ENCODE measurements around the gene CYP46A1. TPM values are rescaled to one million over a fixed set of nuclear protein-coding genes. Genes with fewer than 3 reads are reported as not detected.

The CYP46A1 gene
- total and polyA plus RNA-seq, 4 donors, result 0.14 to 0.92 (median 0.48) TPM

DNA sequence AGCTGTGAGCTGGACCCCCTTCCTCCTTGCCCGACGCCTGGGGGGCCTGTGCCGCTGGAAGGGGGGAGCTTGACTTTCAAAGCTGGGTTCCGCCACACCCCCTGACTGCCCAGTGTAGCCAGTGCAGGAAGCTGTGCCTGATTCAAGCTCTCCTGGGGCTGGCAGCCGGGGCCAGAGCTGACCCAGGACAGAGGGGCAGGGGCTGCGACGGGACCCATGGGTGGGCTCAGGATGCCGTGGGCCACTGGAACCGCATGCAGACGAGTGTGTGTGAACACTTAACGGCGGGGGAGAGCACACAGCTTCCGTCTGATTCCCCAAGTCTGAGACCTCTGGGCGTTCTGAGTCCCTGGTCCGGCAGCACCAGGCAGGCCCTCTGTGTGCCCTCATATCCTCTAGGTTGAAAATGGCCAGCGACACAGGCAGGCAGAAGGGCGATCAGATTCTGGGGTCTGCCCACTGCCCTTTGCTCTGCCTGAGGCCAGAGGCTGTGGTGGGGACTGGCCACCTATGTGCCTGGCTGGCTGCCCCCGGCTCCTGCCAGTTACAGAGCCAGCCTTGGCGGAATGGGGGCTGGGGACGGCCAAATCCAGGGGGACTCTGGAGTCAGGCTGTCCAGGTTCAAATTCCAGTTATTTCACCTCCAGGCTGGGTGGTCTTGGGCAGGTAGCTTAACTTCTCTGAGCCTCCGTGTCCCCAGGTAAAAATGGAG lies 54.0 kb downstream of the CYP46A1 start (continued):
- TF ChIP-seq, protein P1, sequence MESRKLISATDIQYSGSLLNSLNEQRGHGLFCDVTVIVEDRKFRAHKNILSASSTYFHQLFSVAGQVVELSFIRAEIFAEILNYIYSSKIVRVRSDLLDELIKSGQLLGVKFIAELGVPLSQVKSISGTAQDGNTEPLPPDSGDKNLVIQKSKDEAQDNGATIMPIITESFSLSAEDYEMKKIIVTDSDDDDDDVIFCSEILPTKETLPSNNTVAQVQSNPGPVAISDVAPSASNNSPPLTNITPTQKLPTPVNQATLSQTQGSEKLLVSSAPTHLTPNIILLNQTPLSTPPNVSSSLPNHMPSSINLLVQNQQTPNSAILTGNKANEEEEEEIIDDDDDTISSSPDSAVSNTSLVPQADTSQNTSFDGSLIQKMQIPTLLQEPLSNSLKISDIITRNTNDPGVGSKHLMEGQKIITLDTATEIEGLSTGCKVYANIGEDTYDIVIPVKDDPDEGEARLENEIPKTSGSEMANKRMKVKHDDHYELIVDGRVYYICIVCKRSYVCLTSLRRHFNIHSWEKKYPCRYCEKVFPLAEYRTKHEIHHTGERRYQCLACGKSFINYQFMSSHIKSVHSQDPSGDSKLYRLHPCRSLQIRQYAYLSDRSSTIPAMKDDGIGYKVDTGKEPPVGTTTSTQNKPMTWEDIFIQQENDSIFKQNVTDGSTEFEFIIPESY (IDR thresholded peaks at IDR 0.05), result no peak
- no peak for TF ChIP-seq JUND (IDR thresholded peaks at IDR 0.05)

DNA sequence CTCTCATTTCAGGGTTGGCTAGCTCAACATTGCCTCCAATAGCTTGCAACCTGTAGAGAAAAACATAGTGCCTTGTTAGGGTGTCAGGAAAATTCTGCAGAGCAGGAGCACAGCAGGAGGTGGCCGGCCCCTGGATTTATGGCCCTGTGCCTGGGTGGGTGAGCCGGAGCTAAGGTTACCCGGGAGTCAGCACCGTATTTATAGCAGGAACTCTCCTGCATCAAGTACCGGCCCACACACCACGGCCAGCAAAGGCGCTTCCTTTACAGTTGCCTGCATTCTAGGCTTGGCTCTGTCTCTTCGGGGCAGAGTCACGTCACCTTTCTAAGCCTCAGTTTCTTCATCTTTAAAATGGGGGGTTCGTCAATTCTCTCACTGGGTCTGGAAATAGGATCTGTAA lies 56.3 kb downstream of the CYP46A1 start:
- 68% methylated on average over 10 of the region's 10 CpGs for WGBS

DNA sequence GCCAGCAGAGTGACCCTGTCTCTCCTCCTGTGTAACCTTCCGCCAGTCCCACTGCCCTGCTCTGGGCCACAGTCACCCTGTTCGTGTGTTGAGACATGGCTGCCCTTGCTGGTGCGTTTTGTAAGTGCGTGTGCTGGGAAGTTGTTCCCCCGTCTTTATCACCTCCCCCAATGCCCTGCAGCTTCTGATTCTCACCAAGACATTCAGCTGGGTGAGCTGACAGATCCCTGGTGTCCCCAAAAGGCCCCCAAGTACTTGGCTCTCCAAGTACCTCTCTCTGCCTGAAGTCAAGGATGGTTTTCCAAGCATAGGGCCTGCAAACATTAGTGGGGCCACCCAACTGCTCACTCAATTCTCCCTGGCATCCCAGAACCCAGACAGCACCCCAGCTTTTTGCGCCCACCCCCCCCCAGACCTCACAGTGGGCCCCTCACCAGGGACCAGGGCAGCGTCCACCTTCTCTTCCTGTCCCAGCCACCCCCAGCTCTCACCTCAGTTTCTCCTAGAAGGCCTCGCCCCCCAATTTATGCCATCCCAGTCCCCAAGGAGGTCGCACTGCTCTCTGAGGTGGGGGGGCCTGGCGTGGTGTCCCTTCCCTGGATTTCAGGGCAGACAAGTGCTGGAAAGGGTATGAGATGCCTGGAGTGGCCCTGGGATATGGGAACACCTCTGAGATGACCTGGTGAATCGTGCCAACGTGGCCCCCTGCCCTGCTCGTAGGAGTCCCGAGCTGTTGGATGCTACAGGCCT lies 57.3 kb downstream of the CYP46A1 start:
- TF ChIP-seq SP1 (IDR thresholded peaks at IDR 0.05), result no peak
- TF ChIP-seq, protein P2, sequence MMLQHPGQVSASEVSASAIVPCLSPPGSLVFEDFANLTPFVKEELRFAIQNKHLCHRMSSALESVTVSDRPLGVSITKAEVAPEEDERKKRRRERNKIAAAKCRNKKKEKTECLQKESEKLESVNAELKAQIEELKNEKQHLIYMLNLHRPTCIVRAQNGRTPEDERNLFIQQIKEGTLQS (IDR thresholded peaks at IDR 0.05), result no peak
- TF ChIP-seq YY1 (IDR thresholded peaks at IDR 0.05), result no peak
- peaks cover 0 to 11% (median 3%) of the 10 kb centered on the region in 4 donors for H3K4me1 ChIP-seq (ENCODE audit: control insufficient read depth in 4 of 4, insufficient read depth in 4 of 4, low read length in 3 of 4)
- H3K9ac ChIP-seq (ENCODE audit: low read depth in 1 of 2, low read length in 2 of 2), result no peak overlapping the region
- no peaks in the 10 kb centered on the region for H3K36me3 ChIP-seq (ENCODE audit: control insufficient read depth in 4 of 4, insufficient read depth in 3 of 4, low read depth in 1 of 4, low read length in 3 of 4)
- WGBS, result 89% methylated on average over 14 of the region's 14 CpGs
- H3K9me3 ChIP-seq (ENCODE audit: control insufficient read depth in 4 of 4, low read length in 3 of 4), result no peaks in the 10 kb centered on the region
- H3K27me3 ChIP-seq (ENCODE audit: control insufficient read depth in 4 of 4, insufficient read depth in 4 of 4, low read length in 3 of 4), result no peaks in the 10 kb centered on the region
- DNase-seq (ENCODE audit: low spot score), result no peak
- no peak overlapping the region for H3K27ac ChIP-seq (ENCODE audit: low read depth in 1 of 2, low read length in 2 of 2)
- no peak overlapping the region for H3K4me3 ChIP-seq (ENCODE audit: low read depth in 1 of 3, low read length in 3 of 3)

More for the DNA sequence above, 56.3 kb downstream of the CYP46A1 start:
- no peak overlapping the region for H3K9ac ChIP-seq (ENCODE audit: low read depth in 1 of 2, low read length in 2 of 2)
- H3K36me3 ChIP-seq (ENCODE audit: control insufficient read depth in 4 of 4, insufficient read depth in 3 of 4, low read depth in 1 of 4, low read length in 3 of 4), result no peaks in the 10 kb centered on the region
- no peaks in the 10 kb centered on the region for H3K9me3 ChIP-seq (ENCODE audit: control insufficient read depth in 4 of 4, low read length in 3 of 4)
- H3K4me1 ChIP-seq (ENCODE audit: control insufficient read depth in 4 of 4, insufficient read depth in 4 of 4, low read length in 3 of 4), result peaks cover 0 to 11% (median 3%) of the 10 kb centered on the region in 4 donors
- no peak overlapping the region for H3K4me3 ChIP-seq (ENCODE audit: low read depth in 1 of 3, low read length in 3 of 3)
- DNase-seq (ENCODE audit: low spot score), result no peak
- no peak overlapping the region for H3K27ac ChIP-seq (ENCODE audit: low read depth in 1 of 2, low read length in 2 of 2)
- TF ChIP-seq TAF1 (conservative IDR thresholded peaks at IDR 0.05) (no peak), HNF4G (IDR thresholded peaks at IDR 0.05) (no peak), FOXA1 (IDR thresholded peaks at IDR 0.05) (no peak), JUND (IDR thresholded peaks at IDR 0.05) (no peak), SP1 (IDR thresholded peaks at IDR 0.05) (no peak), GABPA (IDR thresholded peaks at IDR 0.05 in 1 of 2, conservative IDR thresholded peaks at IDR 0.05 in 1 of 2) (no peak), EGR1 (IDR thresholded peaks at IDR 0.05; ENCODE audit: low read depth in 2 of 2) (no peak), FOXA2 (IDR thresholded peaks at IDR 0.05) (no peak), RXRA (IDR thresholded peaks at IDR 0.05) (no peak), NR2F2 (IDR thresholded peaks at IDR 0.05) (no peak)
- TF ChIP-seq, protein P3, sequence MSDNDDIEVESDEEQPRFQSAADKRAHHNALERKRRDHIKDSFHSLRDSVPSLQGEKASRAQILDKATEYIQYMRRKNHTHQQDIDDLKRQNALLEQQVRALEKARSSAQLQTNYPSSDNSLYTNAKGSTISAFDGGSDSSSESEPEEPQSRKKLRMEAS (IDR thresholded peaks at IDR 0.05), result no peak
- TF ChIP-seq, protein P2 (IDR thresholded peaks at IDR 0.05), result no peak
- TF ChIP-seq, protein P1 (IDR thresholded peaks at IDR 0.05), result no peak
- no peaks in the 10 kb centered on the region for H3K27me3 ChIP-seq (ENCODE audit: control insufficient read depth in 4 of 4, insufficient read depth in 4 of 4, low read length in 3 of 4)

Data from liver (tissue), 9 donors.